H9 (cell line): ENCODE measurements around the gene PHTF1. TPM values are rescaled to one million over a fixed set of nuclear protein-coding genes. Genes with fewer than 3 reads are reported as not detected.

Source experiments
- DNase-seq: peaks from one replicate; pipeline ENCODE4 v3.0.0-alpha.2; 2017
- H2AFZ ChIP-seq: one replicate; pipeline ENCODE4 v1.6.1; 2013; ENCODE audit warnings: mild to moderate bottlenecking, low read length, control low read depth, moderate library complexity
- H2AK5ac ChIP-seq: 2 replicates; pipeline ENCODE4 v1.6.1; 2013; ENCODE audit warnings: low read length, control low read depth, mixed read lengths; ENCODE audit not compliant: insufficient read length
- H2BK120ac ChIP-seq: one replicate; pipeline ENCODE4 v1.6.1; 2013; ENCODE audit warnings: low read depth, mild to moderate bottlenecking, low read length, control low read depth, inconsistent platforms; ENCODE audit not compliant: poor library complexity, severe bottlenecking
- H2BK12ac ChIP-seq: 2 replicates; pipeline ENCODE4 v1.6.1; 2013; ENCODE audit warnings: low read length, control low read depth, mixed read lengths, low read depth; ENCODE audit not compliant: insufficient read length
- H2BK15ac ChIP-seq: 2 replicates; pipeline ENCODE4 v1.6.1; 2013; ENCODE audit warnings: low read depth, low read length, control low read depth
- H2BK20ac ChIP-seq: one replicate; pipeline ENCODE4 v1.6.1; 2013; ENCODE audit warnings: low read depth, mild to moderate bottlenecking, low read length, control low read depth, inconsistent platforms; ENCODE audit not compliant: poor library complexity, severe bottlenecking
- H2BK5ac ChIP-seq: 2 replicates; pipeline ENCODE4 v1.6.1; 2013; ENCODE audit warnings: low read length, control low read depth, mixed read lengths; ENCODE audit not compliant: insufficient read length
- H3K14ac ChIP-seq: 2 replicates; pipeline ENCODE4 v1.6.1; 2013; ENCODE audit warnings: low read length, control low read depth; ENCODE audit not compliant: insufficient read depth
- H3K18ac ChIP-seq: 2 replicates; pipeline ENCODE4 v1.6.1; 2013; ENCODE audit warnings: low read depth, mild to moderate bottlenecking, mixed read lengths, low read length, control low read depth; ENCODE audit not compliant: insufficient read length
- H3K23ac ChIP-seq: 2 replicates; pipeline ENCODE4 v1.6.1; 2013; ENCODE audit warnings: low read length, control low read depth, mixed read lengths, low read depth; ENCODE audit not compliant: insufficient read length
- H3K23me2 ChIP-seq: 2 replicates; pipeline ENCODE4 v1.6.1; 2013; ENCODE audit warnings: low read depth, mild to moderate bottlenecking, mixed read lengths, low read length, control low read depth; ENCODE audit not compliant: insufficient read length, poor library complexity, severe bottlenecking
- H3K27ac ChIP-seq: 2 replicates; pipeline ENCODE4 v1.5.1; 2013; ENCODE audit warnings: low read length, control low read depth, mixed read lengths, low read depth; ENCODE audit not compliant: insufficient read length
- H3K27me3 ChIP-seq: 2 replicates; pipeline ENCODE4 v1.6.1; 2013; ENCODE audit warnings: low read length, control low read depth, inconsistent platforms; ENCODE audit not compliant: insufficient read depth
- H3K4ac ChIP-seq: 2 replicates; pipeline ENCODE4 v1.6.1; 2013; ENCODE audit warnings: low read depth, mild to moderate bottlenecking, control low read depth, inconsistent platforms, low read length, moderate library complexity
- H3K4me1 ChIP-seq: 2 replicates; pipeline ENCODE4 v1.6.1; 2013; ENCODE audit warnings: low read length, control low read depth, inconsistent platforms; ENCODE audit not compliant: insufficient read depth
- H3K4me2 ChIP-seq: 2 replicates; pipeline ENCODE4 v1.6.1; 2013; ENCODE audit warnings: low read length, control low read depth, mixed read lengths; ENCODE audit not compliant: insufficient read length, insufficient read depth
- H3K56ac ChIP-seq: 2 replicates; pipeline ENCODE4 v1.6.1; 2013; ENCODE audit warnings: low read depth, mild to moderate bottlenecking, mixed read lengths, low read length, control low read depth; ENCODE audit not compliant: insufficient read length
- H3K79me1 ChIP-seq: 2 replicates; pipeline ENCODE4 v1.6.1; 2013; ENCODE audit warnings: low read depth, mild to moderate bottlenecking, moderate library complexity, low read length, control low read depth, inconsistent platforms; ENCODE audit not compliant: insufficient read depth, poor library complexity, severe bottlenecking
- H3K79me2 ChIP-seq: 2 replicates; pipeline ENCODE4 v1.6.1; 2013; ENCODE audit warnings: low read length, control low read depth, inconsistent platforms; ENCODE audit not compliant: insufficient read depth
- H3K9ac ChIP-seq: 2 replicates; pipeline ENCODE4 v1.6.1; 2013; ENCODE audit warnings: low read length, control low read depth, mixed read lengths; ENCODE audit not compliant: insufficient read length; ENCODE audit errors: extremely low read depth
- H3K9me3 ChIP-seq: one replicate; pipeline ENCODE4 v1.6.1; 2013; ENCODE audit warnings: low read depth, low read length, inconsistent platforms; ENCODE audit not compliant: control insufficient read depth
- H3T11ph ChIP-seq: one replicate; pipeline ENCODE4 v1.6.1; 2013; ENCODE audit warnings: mild to moderate bottlenecking, low read length, control low read depth, inconsistent platforms
- H4K20me1 ChIP-seq: one replicate; pipeline ENCODE4 v1.6.1; 2013; ENCODE audit not compliant: control insufficient read depth, insufficient read length, insufficient read depth
- H4K5ac ChIP-seq: 2 replicates; pipeline ENCODE4 v1.6.1; 2013; ENCODE audit warnings: low read depth, mild to moderate bottlenecking, mixed read lengths, low read length, control low read depth; ENCODE audit not compliant: insufficient read length
- H4K8ac ChIP-seq: replicated peaks from 2 replicates; pipeline ENCODE4 v1.6.1; 2013; ENCODE audit warnings: low read length, control low read depth, mixed read lengths, low read depth; ENCODE audit not compliant: insufficient read length
- H4K91ac ChIP-seq: 2 replicates; pipeline ENCODE4 v1.6.1; 2013; ENCODE audit warnings: low read depth, mild to moderate bottlenecking, moderate library complexity, mixed read lengths, low read length, control low read depth; ENCODE audit not compliant: insufficient read length
- H3K27ac Mint-ChIP-seq, 3 experiments: 2 replicates in 2 of 3; 3 replicates in 1 of 3; pipeline ENCODE4 v1.8.0; 2020 to 2021; ENCODE audit warnings: mixed read lengths in 3 of 3, mild to moderate bottlenecking in 1 of 3, moderate library complexity in 1 of 3
- H3K27me3 Mint-ChIP-seq: 2 replicates; pipeline ENCODE4 v1.8.0; 2021; ENCODE audit warnings: low read depth, mild to moderate bottlenecking, moderate library complexity, mixed read lengths
- H3K36me3 Mint-ChIP-seq, 3 experiments: 2 replicates in 2 of 3; 3 replicates in 1 of 3; pipeline ENCODE4 v1.8.0; 2020 to 2021; ENCODE audit warnings: low read depth in 3 of 3, mixed read lengths in 3 of 3; ENCODE audit not compliant: insufficient read depth in 1 of 3
- H3K4me1 Mint-ChIP-seq, 2 experiments: 2 replicates each; pipeline ENCODE4 v1.8.0; 2020; ENCODE audit warnings: mixed read lengths in 2 of 2
- H3K4me3 Mint-ChIP-seq, 2 experiments: 2 replicates in 1 of 2; 3 replicates in 1 of 2; pipeline ENCODE4 v1.8.0; 2020 to 2021; ENCODE audit warnings: mild to moderate bottlenecking in 2 of 2, mixed read lengths in 2 of 2, moderate library complexity in 1 of 2
- H3K9me3 Mint-ChIP-seq, 2 experiments: 2 replicates in 1 of 2; 3 replicates in 1 of 2; pipeline ENCODE4 v1.8.0; 2020; ENCODE audit warnings: mild to moderate bottlenecking in 2 of 2, mixed read lengths in 2 of 2, moderate library complexity in 1 of 2
- CTCF ChIP-seq: fragments of 200-600 bp; sonication (generic); conservative IDR thresholded peaks from 3 replicates; pipeline ENCODE4 v1.8.0; 2021; ENCODE audit warnings: antibody characterized with exemption, mild to moderate bottlenecking
- WGBS: extraction: QIAGEN DNeasy Blood & Tissue Kit; methylation state at CpG from one replicate; pipeline ENCODE4 v1.1.7; 2013; ENCODE audit warnings: missing lambda C conversion rate, low lambda C conversion rate, mixed read lengths; ENCODE audit not compliant: insufficient read length; ENCODE audit errors: extremely low coverage; 5-methylcytosine and 5-hydroxymethylcytosine counted together
- total RNA-seq: library from RNA; stranded (reverse); gene quantifications from 2 replicates; pipeline ENCODE4 v1.2.1, GENCODE V29; 2021

The PHTF1 gene
- total RNA-seq, 1 experiment from 2014 or later = 28.4 TPM

- no CpG with 5 or more reads among the region's 3 CpGs for WGBS
- H3K4me3 Mint-ChIP-seq = no peak overlapping the region
- Histone ChIP-seq H4K5ac (no peak overlapping the region), H3K9ac (no peak overlapping the region), H3K79me2 (no peaks in the 10 kb centered on the region), H3K4ac (no peak overlapping the region), H3K56ac (no peak overlapping the region), H3K14ac (no peak overlapping the region), H3K23me2 (no peaks in the 10 kb centered on the region), H3K27me3 (no peaks in the 10 kb centered on the region), H3T11ph (no peak overlapping the region), H3K9me3 (no peaks in the 10 kb centered on the region), H2AFZ (no peak overlapping the region), H2BK12ac (no peak overlapping the region), H3K4me1 (no peaks in the 10 kb centered on the region), H2BK15ac (no peak overlapping the region), H2BK5ac (no peak overlapping the region), H4K8ac (no peak overlapping the region), H2BK20ac (no peak overlapping the region), H3K27ac (no peak overlapping the region), H3K4me2 (no peak overlapping the region), H3K79me1 (no peaks in the 10 kb centered on the region), H2BK120ac (no peak overlapping the region), H3K18ac (no peak overlapping the region), H3K23ac (no peak overlapping the region), H2AK5ac (no peak overlapping the region), H4K20me1 (no peaks in the 10 kb centered on the region), H4K91ac (no peak overlapping the region)
- H3K27me3 Mint-ChIP-seq = no peaks in the 10 kb centered on the region
- no peaks in the 10 kb centered on the region for H3K4me1 Mint-ChIP-seq
- H3K27ac Mint-ChIP-seq = no peak overlapping the region; a peak in 2 of 7 replicates
- DNase-seq = no peak
- no peaks in the 10 kb centered on the region for H3K36me3 Mint-ChIP-seq
- no peak for TF ChIP-seq CTCF
- no peaks in the 10 kb centered on the region for H3K9me3 Mint-ChIP-seq
These were observed 99.2 kb downstream of the PHTF1 start for GRCh38 chr1:113660088-113660487.
